ENCODE measurements around the gene TNK1. TPM values are rescaled to one million over a fixed set of nuclear protein-coding genes. Genes with fewer than 3 reads are reported as not detected.

TNK1 gene
- total and polyA plus RNA-seq, 2 donors (not counting 1 experiment from before 2014, with no cell fraction given), result 11.7 to 23.7 TPM

GRCh38 chr17:7403043-7403726 lies 22.3 kb downstream of the TNK1 start:
- no peaks in the 10 kb centered on the region for H4K20me1 ChIP-seq (ENCODE audit: control insufficient read depth, insufficient read depth, low read length, poor library complexity, severe bottlenecking)
- peak overlapping the region; percentile 94 for H3K4me2 ChIP-seq (replicated peaks; ENCODE audit: low read depth, low read length, poor library complexity, severe bottlenecking)
- H3K27ac ChIP-seq (ENCODE audit: low read length in 2 of 2), result peak overlapping the region; percentile 45 to 59
- peaks cover 20% of the 10 kb centered on the region for H3K4me1 Mint-ChIP-seq
- peaks cover 6% of the 10 kb centered on the region for H3K79me2 ChIP-seq (ENCODE audit: control insufficient read depth, insufficient read depth, low read length)
- peak overlapping the region; percentile 76 for H3K9ac ChIP-seq (ENCODE audit: low read length)
- DNase-seq, result peak; percentile 52
- H2AFZ ChIP-seq (ENCODE audit: insufficient read depth, low read depth, low read length, poor library complexity, severe bottlenecking), result peak overlapping the region; percentile 87
- ChIA-PET POLR2A (interaction anchor here (0.6 to 2.0 kb wide), 9 partner anchors 9 to 181 kb away, joined by 3 to 17 read pairs (median 4); partner anchors contain the start of genes MPDU1, PLSCR3, POLR2A and TMEM102), CTCF (interaction anchor here (1.0 to 1.8 kb wide), 5 partner anchors 19 to 47 kb away, joined by 3 to 10 read pairs (median 4); partner anchors contain the start of gene TMEM102)
- ATAC-seq (ENCODE audit: low read depth), result no peak
- no peaks in the 10 kb centered on the region for H3K36me3 ChIP-seq (replicated peaks in 1 of 2; ENCODE audit: control extremely low read depth in 1 of 2, control insufficient read depth in 1 of 2, extremely low read depth in 1 of 2, insufficient read depth in 2 of 2, low read length in 1 of 2)
- peak overlapping the region; percentile 57 to 95 (median 82) for H3K4me3 ChIP-seq (ENCODE audit: control extremely low read depth in 1 of 5, extremely low read depth in 1 of 5, insufficient read depth in 1 of 5, low read depth in 2 of 5, low read length in 4 of 5)
- intact Hi-C loops (cut with micrococcal nuclease), result loop anchor here (5.0 kb wide), 1 partner anchor 169 kb away; no protein-coding TSS in a partner anchor
- H3K27me3 ChIP-seq (replicated peaks in 1 of 4; ENCODE audit: control extremely low read depth in 1 of 4, control insufficient read depth in 3 of 4, insufficient read depth in 4 of 4, low read length in 3 of 4), result peaks cover 0 to 20% (median 4%) of the 10 kb centered on the region in 4 experiments
- no peaks in the 10 kb centered on the region for H3K9me3 Mint-ChIP-seq (ENCODE audit: insufficient read depth)
- 27% methylated on average over 12 of the region's 16 CpGs for whole genome bisulfite sequencing (ENCODE audit: insufficient coverage)
- TF ChIP-seq EZH2 (IDR thresholded peaks at IDR 0.05; ENCODE audit: borderline replicate concordance, insufficient read depth, low read depth, low read length, poor library complexity, severe bottlenecking) (no peak), CTCF (IDR thresholded peaks at IDR 0.05) (no peak)
- H3K9me3 ChIP-seq (ENCODE audit: control extremely low read depth in 1 of 3, control insufficient read depth in 2 of 3, insufficient read depth in 1 of 3, low read length in 2 of 3), result peaks cover 0 to 4% (median 0%) of the 10 kb centered on the region in 3 donors
- H3K27me3 Mint-ChIP-seq, result peaks cover 14% of the 10 kb centered on the region
- H3K4me3 Mint-ChIP-seq, result peak overlapping the region; percentile 98
- peaks cover 15 to 17% of the 10 kb centered on the region in 2 donors for H3K4me1 ChIP-seq (ENCODE audit: control insufficient read depth in 2 of 2, insufficient read depth in 2 of 2, low read length in 2 of 2)
- peak overlapping the region; percentile 94 for H3K27ac Mint-ChIP-seq

GRCh38 chr17:7403727-7403976 lies 22.8 kb downstream of the TNK1 start:
- H3K27ac Mint-ChIP-seq, result peak overlapping the region; percentile 94
- ChIA-PET POLR2A (interaction anchor here (0.6 to 2.0 kb wide), 17 partner anchors 8 to 282 kb away, joined by 3 to 17 read pairs (median 5); partner anchors contain the start of genes ACADVL, ACAP1, DLG4 and MPDU1), CTCF (interaction anchor here (0.5 to 1.8 kb wide), 8 partner anchors 19 to 74 kb away, joined by 3 to 10 read pairs (median 4); partner anchors contain the start of gene TMEM102)
- DNase-seq, result no peak
- peaks cover 14% of the 10 kb centered on the region for H3K27me3 Mint-ChIP-seq
- peak overlapping the region; percentile 87 for H2AFZ ChIP-seq (ENCODE audit: insufficient read depth, low read depth, low read length, poor library complexity, severe bottlenecking)
- TF ChIP-seq EZH2 (IDR thresholded peaks at IDR 0.05; ENCODE audit: borderline replicate concordance, insufficient read depth, low read depth, low read length, poor library complexity, severe bottlenecking), result no peak
- TF ChIP-seq CTCF (IDR thresholded peaks at IDR 0.05), result no peak
- H3K4me3 ChIP-seq (ENCODE audit: control extremely low read depth in 1 of 5, extremely low read depth in 1 of 5, insufficient read depth in 1 of 5, low read depth in 2 of 5, low read length in 4 of 5), result peak overlapping the region; percentile 57 to 95 (median 82)
- peaks cover 6% of the 10 kb centered on the region for H3K79me2 ChIP-seq (ENCODE audit: control insufficient read depth, insufficient read depth, low read length)
- H3K9me3 ChIP-seq (ENCODE audit: control extremely low read depth in 1 of 3, control insufficient read depth in 2 of 3, insufficient read depth in 1 of 3, low read length in 2 of 3), result peaks cover 0 to 4% (median 0%) of the 10 kb centered on the region in 3 donors
- intact Hi-C loops (cut with micrococcal nuclease), result loop anchor here (5.0 kb wide), 1 partner anchor 169 kb away; no protein-coding TSS in a partner anchor
- peak overlapping the region; percentile 98 for H3K4me3 Mint-ChIP-seq
- H3K27ac ChIP-seq (ENCODE audit: low read length in 2 of 2), result peak overlapping the region; percentile 45 to 59
- H3K36me3 ChIP-seq (replicated peaks in 1 of 2; ENCODE audit: control extremely low read depth in 1 of 2, control insufficient read depth in 1 of 2, extremely low read depth in 1 of 2, insufficient read depth in 2 of 2, low read length in 1 of 2), result no peaks in the 10 kb centered on the region
- peak overlapping the region; percentile 94 for H3K4me2 ChIP-seq (replicated peaks; ENCODE audit: low read depth, low read length, poor library complexity, severe bottlenecking)
- ATAC-seq (ENCODE audit: low read depth), result no peak
- WGBS (ENCODE audit: insufficient coverage), result under 1% methylated on average over 10 of the region's 13 CpGs
- H3K4me1 Mint-ChIP-seq, result peaks cover 20% of the 10 kb centered on the region
- H3K9ac ChIP-seq (ENCODE audit: low read length), result peak overlapping the region; percentile 76
- H3K9me3 Mint-ChIP-seq (ENCODE audit: insufficient read depth), result no peaks in the 10 kb centered on the region
- H3K4me1 ChIP-seq (ENCODE audit: control insufficient read depth in 2 of 2, insufficient read depth in 2 of 2, low read length in 2 of 2), result peaks cover 17 to 18% of the 10 kb centered on the region in 2 donors
- peaks cover 0 to 22% (median 4%) of the 10 kb centered on the region in 4 experiments for H3K27me3 ChIP-seq (replicated peaks in 1 of 4; ENCODE audit: control extremely low read depth in 1 of 4, control insufficient read depth in 3 of 4, insufficient read depth in 4 of 4, low read length in 3 of 4)
- H4K20me1 ChIP-seq (ENCODE audit: control insufficient read depth, insufficient read depth, low read length, poor library complexity, severe bottlenecking), result no peaks in the 10 kb centered on the region

Data from B cell (primary cell).